ENCODE measurements around the gene GDF9.

DNA sequence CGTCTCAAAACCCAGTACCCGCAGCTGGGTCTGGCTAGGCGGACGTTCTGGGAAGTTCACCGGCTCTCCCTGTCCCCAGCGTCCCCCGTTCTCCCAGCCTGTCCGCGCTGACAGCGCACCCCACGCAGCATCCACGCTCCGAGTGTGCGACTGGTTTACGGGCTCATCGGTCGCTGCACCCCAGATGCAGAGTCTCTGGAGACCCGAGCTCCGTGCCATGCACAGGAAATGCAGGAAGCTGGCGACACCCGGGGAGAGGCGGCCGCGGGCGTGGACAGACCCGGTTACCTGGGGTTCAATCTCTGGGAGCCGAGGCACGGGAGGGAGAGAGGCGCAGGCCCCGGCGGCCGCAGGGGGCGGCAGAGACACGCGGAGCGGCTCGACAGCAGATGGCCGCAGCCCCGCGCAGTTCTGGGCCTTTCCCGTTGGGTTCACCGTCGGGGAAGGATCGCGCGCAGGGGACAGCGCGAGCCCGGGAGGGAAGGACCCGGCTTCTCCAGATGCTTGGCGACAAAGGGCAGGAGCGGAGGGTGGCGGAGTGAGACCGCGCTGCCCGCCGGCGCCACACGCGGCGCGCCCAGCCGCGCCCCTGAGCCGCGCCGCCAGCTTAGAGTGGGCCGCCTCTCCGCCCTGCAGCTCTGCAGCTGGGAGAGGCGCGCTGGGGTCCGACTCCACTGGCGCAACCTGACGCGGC lies 36.4 kb downstream of the GDF9 start:
- TF ChIP-seq, protein P1, sequence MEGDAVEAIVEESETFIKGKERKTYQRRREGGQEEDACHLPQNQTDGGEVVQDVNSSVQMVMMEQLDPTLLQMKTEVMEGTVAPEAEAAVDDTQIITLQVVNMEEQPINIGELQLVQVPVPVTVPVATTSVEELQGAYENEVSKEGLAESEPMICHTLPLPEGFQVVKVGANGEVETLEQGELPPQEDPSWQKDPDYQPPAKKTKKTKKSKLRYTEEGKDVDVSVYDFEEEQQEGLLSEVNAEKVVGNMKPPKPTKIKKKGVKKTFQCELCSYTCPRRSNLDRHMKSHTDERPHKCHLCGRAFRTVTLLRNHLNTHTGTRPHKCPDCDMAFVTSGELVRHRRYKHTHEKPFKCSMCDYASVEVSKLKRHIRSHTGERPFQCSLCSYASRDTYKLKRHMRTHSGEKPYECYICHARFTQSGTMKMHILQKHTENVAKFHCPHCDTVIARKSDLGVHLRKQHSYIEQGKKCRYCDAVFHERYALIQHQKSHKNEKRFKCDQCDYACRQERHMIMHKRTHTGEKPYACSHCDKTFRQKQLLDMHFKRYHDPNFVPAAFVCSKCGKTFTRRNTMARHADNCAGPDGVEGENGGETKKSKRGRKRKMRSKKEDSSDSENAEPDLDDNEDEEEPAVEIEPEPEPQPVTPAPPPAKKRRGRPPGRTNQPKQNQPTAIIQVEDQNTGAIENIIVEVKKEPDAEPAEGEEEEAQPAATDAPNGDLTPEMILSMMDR (IDR thresholded peaks at IDR 0.05): peak; percentile 82 to 92 (median 90)
- TF ChIP-seq POLR2A (IDR thresholded peaks at IDR 0.05): peak in 1 of 4 donors; percentile 11
